Measurements from ENCODE around the gene NAP1L1.

Gene NAP1L1

DNA sequence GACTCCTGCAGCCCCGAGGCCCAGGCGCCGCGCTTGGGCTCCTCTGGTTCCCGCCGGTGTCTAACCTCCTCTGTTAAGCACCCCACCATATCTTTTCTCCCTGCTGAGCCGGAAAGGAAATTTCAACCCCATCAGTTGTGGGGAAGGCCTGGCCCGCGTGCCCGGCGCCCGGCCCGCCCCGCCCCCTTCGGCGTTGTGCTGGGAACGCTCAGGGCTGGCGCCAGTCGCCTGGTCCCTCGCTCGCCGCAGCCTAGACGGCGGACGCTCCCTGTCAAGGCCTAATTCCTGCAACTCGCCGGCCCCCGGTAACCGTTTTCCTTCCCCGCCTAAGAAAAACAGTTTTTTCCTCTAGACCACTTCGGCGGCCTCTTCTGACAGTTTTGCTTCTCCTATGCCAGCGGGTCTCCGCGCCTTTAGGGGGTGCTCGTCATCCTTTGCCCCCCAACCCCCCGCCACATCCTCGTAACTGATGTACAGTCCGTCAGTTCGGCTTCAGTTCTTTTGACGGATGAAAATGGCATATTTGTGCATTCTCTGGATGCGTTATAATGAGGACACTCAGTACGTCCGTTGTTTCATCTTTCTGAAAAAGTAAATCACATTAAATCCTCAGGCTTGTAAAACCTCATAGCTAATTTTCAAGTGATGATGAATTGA lies 506 bp upstream of the NAP1L1 start:
- DNase-seq (ENCODE audit: low spot score): peak; percentile 82

DNA sequence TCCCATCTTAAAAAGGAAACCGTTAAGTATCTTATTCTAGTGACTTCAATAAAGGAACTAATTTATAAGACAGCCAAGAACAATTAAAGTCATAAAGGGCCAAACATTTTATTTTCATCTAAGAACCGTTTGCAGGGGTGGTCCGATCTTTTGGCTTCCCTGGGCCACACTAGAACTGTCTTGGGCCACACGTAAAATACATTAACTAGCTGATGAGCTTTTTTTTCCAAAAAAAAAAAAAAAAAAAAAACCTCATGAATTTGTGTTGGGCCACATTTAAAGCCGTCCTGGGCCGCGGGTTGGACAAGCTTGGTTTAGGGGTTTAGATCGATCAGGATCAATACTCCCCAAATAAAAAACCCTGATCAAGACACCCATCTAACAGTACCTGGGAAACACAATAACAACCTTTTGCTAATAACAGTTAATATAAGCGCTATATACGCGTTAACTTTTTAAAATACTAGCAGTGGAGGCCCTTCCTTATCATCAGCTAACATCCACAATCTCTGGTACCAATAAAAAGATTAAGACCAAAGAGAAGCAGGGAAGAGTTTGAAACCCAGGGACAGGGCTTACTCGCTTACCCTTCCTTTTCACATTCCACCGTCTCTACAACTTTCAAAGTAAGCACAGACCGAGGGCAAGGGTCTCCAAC lies 1.1 kb downstream of the NAP1L1 start:
- DNase-seq (ENCODE audit: low spot score): no peak

DNA sequence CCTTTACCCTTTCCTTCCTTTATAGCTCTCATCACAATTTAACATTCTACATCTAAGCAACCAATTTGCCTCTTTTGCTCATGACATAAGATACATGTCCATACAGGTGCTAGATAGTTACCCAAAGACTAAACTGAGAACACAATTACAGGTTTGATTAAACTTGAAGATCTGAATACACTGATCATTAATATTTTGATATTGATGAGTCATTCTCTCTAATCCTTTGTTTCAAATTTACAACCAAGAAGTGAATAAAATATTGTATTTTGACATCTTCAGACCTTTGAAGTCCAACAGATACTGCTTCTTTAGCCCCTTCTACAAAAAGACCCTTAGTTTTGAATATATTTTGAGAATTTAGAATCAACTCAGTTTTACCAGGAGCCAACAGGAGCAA lies 2.6 kb downstream of the NAP1L1 start:
- no peak for DNase-seq (ENCODE audit: low spot score)

DNA sequence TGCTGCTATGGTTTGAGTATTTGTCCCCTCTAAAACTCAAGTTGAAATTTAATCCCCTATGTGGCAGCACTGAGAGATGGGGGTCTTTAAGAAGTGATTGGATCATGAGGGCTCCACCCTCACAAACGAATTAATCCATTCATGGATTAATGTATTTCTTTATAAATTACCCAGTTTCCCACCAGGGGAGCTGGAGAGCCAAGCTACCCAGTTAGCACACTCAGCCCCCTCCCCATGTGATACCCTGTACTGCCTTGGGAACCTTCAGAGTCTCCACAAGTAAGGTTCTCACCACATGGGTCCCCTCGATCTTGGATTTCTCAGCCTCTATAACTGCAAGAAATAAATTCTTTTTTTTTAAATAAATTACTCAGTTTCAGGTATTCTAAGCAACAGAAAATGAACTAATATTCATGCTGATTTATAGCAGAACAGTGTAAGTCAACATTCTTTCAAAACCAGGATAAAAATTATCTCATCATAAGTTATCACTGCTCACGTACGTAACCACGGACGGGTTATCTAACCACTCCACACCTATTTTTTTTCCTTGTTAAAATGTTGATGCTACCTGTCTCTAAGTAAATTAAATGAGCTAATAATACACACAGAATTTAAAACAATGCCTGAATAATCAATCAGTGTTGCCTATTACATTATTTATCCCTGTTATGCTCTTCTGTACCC lies 3.6 kb downstream of the NAP1L1 start:
- DNase-seq (ENCODE audit: low spot score): peak; percentile 76

DNA sequence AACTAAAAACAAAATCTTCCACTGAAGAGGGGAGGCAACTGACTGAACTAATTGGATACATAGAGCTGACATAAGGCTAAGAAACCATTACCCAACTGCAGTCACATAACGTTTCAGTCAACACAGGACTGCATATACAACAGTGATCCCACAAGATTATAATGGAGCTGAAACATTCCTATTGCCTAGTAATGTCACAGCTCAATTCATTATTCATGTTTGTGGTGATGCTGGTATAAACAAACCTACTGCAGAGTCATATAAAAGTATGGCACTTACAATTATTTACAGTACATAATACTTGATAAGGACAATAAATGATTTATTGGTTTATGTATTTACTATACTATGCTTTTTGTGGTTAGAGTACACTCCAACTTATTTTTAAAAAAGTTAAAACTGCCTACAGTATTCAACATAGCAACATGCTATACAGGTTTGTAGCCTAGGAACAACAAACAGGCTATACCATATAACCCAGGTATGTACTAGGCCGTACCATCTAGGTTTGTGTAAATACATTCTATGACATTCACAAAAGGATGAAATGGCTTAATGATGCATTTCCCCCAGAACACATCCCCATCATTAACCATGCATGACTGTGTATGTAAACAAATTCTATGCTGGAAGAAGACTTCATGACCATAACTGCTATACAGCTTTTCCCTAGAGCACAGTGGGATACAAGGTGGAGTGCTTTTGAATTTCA lies 4.3 kb downstream of the NAP1L1 start:
- no peak for DNase-seq (ENCODE audit: low spot score)

DNA sequence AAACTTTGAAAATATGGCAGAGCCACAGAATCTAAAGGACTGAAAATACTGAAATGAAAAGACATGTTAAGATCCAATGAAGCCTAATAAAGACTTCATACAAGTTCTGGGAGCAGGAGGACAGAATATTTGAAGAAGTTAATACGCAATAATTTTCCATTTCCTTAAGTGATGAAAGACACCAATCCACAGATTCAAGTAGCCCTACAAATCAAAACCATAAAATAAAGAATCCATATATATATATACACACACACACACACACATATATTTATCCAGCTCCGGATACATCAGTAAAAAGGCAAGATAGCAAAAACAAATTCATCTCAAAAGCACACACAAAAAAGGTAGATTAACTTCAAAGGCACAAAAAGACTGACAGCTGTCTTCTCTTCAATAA lies 5.7 kb downstream of the NAP1L1 start:
- no peak for DNase-seq (ENCODE audit: low spot score)

DNA sequence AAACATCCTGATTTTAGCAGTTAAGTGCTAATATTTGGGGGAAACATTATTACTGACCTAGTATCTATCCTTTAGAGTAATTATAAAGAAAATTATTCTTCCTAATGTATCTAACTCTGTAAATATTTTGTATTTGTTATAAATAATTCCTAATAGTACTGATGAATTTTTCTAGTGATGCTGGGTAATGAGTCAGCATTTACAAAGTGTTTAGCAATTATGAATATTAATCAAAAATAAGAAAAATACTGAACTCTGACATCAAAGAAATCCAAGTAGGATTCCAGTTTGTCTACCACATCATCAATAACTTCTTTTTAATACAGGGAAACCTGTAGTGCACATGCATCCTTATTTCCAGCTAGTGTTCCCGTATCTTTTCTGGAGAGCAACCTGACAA lies 9.0 kb downstream of the NAP1L1 start:
- DNase-seq (ENCODE audit: low spot score): no peak

DNA sequence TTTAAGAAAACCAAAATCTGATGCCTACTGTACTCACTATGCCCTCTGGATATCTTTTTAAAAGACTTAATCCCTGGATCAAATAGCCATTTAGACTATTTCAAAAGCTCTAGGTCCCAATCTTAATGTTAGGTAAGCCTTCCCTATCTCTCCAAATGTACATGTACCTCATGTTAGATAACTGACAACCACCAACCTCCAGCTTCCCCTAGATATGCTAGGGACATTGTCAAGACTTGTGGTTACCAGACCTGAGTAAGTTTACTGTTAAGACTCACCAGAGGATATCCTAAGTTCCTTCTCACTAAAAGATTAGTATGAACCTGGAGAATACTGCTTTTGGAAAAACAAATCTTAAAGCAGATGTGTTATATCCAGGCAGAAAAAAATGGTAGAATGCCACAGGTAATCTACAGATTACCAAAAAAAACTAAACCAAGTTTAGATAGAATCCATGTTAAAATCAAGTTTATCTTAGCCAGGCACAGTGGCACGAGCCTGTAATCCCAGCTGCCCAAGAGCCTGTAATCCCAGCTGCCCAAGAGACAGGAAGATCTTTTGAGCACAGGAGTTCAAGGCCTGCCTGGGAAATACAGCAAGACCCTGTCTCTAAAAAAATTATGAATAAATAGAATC lies 9.7 kb downstream of the NAP1L1 start:
- DNase-seq (ENCODE audit: low spot score): no peak

DNA sequence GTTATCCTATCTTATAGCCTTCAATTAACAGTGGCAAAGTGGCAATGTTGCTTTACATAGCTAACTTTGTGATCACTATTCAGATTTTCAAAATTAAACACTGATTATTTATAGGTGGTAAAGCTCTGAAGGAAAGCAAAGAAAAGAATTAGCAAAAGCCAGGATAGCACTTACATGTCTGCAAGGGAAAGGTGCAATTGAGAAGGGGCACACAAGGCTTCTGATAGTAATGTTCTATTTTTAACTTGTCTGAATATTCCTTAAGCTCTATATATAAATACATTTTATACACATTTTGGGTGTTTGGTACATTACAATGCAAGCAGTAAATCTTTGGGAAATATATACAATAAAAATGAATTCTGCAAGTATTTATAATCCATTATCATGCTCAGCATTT lies 10.9 kb downstream of the NAP1L1 start:
- no peak for DNase-seq (ENCODE audit: low spot score)

DNA sequence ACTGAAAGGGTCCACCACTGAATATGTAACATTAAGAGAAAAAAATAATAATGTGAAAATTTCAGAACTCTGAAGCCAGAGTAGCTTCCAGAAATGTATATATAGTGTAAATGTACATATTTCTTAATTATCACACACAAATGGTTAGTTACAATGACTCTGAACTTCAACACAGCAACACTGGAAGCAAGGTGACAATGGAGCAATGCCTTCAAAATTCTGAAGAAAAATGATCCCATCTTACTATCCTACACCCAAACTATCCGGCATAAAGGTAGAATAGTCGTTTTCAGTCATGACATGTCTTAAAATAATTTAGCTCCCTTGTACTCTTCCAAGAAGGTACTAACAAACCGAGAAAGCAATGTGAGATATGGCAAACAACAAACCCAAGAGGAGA lies 11.9 kb downstream of the NAP1L1 start:
- DNase-seq (ENCODE audit: low spot score): no peak

DNA sequence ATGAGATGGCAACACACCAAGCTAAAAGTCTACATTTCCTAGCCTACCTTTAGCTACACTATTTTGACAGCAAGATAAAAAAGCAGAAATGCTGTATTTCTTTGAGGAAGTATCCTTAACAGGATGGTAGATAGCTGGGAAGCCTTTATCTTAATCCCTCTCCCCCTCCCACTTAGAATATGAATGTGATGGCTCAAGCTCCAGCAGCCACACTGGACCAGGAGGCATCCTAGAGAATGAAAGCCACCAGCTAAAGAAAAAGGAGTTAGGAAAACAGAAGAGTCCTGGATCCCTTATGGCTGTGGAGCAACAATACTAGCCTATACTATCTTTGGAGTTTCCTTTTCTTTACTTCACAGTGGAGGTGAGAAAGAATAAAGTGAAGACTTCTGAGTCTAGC lies 15.1 kb downstream of the NAP1L1 start:
- DNase-seq (ENCODE audit: low spot score): no peak

DNA sequence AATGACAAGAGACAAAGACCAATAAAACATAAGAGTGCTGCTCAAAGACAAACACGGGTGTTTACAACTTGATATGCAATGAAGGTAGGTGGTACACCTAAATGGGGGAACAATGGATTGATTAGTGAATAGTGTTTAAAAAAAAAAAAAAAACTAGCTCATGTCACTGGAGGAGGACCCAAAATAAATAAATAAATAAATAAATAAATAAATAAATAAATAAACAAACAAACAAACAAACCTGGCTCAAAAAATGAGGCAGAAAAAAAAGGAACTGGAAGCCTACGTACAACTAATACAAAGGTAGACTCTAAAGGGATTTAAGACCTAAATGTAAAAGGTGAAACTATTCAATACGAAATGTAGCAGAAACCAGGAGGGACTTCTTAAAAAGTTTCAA lies 18.6 kb downstream of the NAP1L1 start:
- DNase-seq (ENCODE audit: low spot score): no peak

DNA sequence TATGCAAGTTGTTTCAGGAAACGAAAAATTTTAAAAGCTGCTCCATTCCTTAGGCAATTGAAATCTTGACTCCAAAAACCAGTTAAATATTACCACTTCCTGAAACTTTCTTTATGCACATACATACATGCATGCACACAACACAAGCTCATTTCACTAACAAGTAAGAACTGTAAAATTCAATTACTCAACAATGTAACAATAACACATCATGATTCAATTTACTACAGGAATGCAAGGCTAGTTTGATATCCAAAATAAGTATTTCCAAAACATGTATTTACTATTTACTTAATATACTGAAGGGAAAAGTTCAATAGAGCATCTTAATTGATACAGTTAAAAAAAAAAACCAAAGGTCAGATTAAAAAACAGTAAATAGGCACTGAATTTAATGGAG lies 19.6 kb downstream of the NAP1L1 start:
- DNase-seq (ENCODE audit: low spot score): no peak

DNA sequence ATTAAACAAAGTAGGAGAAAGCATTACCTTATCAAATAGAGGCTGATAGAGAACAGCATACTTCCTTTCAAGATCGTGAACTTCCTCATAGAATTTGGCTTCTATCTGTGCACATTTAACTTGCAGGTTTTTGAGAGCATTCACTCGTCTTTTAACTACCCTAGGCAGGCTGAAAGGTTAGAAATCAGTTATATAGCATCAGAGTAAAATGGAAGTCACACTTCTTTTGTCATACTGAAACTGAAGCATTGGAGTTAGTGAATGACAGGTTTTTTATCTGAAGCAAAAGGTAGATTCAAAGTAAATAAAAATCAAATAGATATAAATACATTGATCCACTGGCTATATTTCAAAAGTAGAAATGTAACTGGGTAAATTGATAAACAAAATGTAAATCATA lies 24.4 kb downstream of the NAP1L1 start:
- no peak for DNase-seq (ENCODE audit: low spot score)

DNA sequence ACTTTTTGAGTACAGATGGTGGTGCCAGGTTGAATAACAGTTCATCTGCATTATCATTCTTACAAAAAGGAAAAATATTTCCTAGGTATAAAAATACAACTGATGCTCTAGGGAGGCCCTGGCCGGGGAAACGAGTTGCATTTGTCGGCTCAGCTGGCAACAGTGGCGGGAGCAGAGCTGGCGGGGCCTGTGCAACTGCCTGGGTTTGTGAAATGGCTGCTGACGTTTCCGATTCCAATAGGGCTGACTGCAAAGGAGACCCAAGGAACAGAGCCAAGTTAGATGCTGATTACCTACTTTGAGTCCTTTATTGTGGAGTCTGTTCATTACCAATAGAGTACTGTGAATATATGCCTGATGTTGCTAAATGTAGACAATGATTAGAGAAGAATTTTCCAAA lies 27.2 kb downstream of the NAP1L1 start:
- DNase-seq (ENCODE audit: low spot score): no peak

DNA sequence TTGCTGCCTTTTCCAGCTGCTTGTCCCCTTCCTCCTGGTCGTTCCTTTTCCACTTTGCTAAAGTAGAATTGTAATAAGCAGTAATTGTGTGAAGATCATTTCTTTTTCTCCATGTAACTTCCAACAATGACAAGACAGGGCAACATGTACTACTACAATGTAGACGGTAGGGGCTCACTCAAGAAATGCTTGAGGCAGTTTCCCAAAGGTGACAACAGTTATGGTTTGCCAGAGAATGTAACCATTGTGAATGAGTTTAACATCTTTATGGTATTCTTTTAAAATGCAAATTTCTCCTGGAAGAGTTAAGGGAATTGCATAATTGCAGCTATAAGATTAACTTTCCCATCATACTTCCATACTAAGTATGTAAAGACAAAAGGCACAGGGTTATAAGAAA lies 29.1 kb downstream of the NAP1L1 start:
- no peak for DNase-seq (ENCODE audit: low spot score)

DNA sequence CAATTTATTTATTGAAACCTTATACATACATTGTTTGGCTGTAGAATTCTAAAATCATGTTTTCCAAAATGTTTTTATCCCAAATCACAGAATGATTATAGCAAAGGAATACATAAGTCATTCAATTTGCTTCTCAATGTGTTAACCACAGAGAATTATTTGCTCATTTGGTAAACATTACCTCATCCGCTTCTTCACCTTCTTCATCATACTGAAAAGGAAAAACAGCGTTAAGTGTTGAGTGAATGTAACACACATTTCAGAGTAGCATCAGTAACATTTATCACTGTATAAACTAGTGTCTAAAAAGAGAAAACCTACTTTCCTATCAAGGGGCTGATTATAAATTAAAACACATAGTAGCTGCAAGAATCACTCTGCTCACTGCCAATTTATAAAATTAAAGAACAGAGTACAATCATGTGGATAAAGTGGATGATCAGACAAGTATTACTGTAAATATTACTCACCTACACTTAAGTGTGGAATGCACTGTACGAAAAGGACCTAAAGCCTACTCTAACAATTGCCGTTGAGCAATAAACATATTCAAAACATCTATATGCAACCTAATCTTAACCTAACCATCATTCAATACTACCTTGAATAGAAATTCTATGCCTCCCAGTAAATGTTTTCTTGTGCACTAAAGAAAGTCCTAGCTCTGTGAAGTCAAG lies 34.8 kb downstream of the NAP1L1 start:
- no peak for DNase-seq (ENCODE audit: low spot score)

DNA sequence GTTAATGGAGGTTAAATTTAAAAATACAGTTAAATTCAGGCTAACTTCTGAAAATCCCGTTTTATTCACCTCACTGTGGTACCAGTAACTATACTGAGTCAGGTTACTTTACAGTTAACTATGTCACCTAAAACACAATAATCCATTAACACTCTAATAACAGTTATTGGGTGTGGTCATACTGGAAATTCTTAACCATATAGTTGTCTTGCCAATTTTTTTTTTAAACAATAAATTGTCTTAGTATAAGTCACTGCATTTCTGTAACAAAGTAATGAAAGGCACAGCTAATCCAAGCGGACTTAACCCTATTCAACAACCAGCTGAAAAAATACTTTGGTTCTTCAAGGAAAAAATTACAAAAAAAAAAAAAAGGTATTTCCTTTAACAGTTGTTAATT lies 36.7 kb downstream of the NAP1L1 start:
- DNase-seq (ENCODE audit: low spot score): no peak

DNA sequence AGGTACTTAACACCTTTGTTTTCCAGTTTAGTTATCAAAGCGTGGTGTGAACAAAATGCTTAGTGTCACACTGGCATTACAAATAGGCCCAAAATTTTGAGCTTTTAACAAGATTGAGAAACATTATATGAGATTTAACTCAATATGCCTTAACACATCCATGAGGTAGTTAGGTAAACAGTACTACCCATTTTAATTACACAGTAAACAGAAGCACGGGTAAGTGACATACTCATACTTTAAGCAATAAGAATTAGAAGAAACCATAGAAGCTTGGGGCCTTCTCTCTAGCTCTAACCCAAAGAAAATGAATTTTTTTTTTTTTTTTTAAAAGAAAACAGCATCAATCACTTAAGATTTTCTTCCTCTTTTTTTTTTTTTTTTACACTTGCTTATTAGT lies 37.4 kb downstream of the NAP1L1 start:
- DNase-seq (ENCODE audit: low spot score): no peak

DNA sequence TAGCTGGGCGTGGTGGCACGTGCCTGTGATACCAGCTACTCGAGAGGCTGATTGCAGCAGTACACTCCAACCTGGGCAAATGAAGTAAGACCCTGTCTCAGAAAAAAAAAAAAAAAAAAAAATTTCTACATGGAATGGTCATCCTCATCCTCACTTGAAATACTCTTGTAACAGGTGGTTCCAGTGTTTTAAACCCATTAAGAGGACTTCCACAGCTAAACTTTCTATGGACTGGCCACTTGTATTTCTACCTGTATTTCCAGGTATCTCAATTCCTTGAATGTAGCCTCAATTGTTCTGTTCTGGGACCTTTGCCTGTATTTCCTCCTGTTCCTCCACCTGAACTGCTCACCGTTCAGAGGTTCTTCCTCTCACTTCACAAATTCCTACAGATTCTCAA lies 41.1 kb downstream of the NAP1L1 start:
- DNase-seq (ENCODE audit: low spot score): no peak

DNA sequence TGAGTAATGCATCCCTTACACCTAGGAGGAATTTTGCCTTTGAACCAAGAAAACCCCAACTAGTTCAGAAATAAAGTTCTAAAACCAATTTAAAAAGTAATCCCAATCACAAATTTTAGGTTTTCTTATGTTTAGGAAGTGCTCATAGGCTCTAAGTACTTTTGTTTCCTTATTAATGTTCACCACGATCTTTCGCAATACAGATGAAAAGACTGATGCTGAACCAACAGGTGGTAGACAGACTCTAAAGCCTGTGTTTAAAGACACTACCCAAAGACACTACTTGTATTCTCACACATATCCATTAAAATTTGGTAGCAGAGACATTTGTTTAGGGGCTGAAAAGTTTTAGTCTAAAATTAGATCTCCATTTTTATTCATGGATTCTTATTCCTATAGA lies 42.3 kb downstream of the NAP1L1 start:
- DNase-seq (ENCODE audit: low spot score): no peak

DNA sequence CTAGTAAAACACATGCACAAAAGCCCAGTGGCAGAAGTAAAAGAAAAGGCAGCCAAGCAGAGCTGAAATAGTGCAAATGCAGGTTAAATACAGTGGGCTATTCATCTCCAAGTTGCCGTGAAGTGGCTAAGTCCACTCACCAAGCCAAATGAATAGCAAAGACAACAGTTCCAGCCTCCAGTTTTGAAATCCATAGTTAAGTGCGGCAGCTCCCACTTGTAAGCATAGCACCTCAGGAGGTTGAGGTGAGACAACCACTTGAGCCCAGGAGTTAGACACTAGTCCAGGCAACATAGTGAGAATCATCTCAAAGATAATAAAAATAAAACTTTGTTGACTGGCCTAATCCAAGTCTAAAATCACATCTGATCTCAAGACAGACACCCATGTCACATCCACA lies 43.1 kb downstream of the NAP1L1 start:
- no peak for DNase-seq (ENCODE audit: low spot score)
